ENCODE results near the gene CAND2.
A peak's percentile ranks its signal among the peaks of the same experiment; 100 is the strongest.

Gene CAND2

DNA sequence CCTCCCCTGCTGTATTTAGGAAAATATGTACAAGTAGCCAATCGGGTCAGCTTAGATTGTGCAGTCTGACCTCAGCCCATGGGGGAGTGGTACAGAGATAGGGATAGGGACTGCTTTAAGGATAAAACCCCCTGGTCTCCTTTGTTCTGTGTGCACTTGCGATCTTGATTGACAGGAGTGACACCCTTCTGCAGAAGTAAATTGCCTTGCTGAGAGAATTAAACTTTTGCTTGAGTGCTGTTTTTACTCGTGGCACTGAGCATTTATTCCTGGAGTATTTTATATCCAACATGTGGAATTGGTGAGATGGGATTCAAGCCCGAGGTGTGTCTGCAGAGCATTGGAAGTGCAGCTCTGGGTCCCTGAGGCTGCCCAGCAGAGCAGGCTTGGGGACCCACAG lies 68.8 kb downstream of the CAND2 start:
- no peaks in the 10 kb centered on the region for H3K27me3 ChIP-seq (ENCODE audit: insufficient read depth, poor library complexity, severe bottlenecking)
- ATAC-seq (ENCODE audit: low read depth), result no peak
- no peaks in the 10 kb centered on the region for H3K36me3 ChIP-seq (ENCODE audit: low read depth)
- peaks cover 3% of the 10 kb centered on the region for H3K9me3 ChIP-seq (ENCODE audit: severe bottlenecking)
- H3K4me1 ChIP-seq (ENCODE audit: insufficient read depth, poor library complexity, severe bottlenecking), result no peaks in the 10 kb centered on the region
- H3K4me3 ChIP-seq (ENCODE audit: severe bottlenecking), result no peak overlapping the region
- DNase-seq (ENCODE audit: low spot score), result no peak
- H3K27ac ChIP-seq (ENCODE audit: poor library complexity, severe bottlenecking), result no peak overlapping the region
- TF ChIP-seq, protein P1, sequence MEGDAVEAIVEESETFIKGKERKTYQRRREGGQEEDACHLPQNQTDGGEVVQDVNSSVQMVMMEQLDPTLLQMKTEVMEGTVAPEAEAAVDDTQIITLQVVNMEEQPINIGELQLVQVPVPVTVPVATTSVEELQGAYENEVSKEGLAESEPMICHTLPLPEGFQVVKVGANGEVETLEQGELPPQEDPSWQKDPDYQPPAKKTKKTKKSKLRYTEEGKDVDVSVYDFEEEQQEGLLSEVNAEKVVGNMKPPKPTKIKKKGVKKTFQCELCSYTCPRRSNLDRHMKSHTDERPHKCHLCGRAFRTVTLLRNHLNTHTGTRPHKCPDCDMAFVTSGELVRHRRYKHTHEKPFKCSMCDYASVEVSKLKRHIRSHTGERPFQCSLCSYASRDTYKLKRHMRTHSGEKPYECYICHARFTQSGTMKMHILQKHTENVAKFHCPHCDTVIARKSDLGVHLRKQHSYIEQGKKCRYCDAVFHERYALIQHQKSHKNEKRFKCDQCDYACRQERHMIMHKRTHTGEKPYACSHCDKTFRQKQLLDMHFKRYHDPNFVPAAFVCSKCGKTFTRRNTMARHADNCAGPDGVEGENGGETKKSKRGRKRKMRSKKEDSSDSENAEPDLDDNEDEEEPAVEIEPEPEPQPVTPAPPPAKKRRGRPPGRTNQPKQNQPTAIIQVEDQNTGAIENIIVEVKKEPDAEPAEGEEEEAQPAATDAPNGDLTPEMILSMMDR (IDR thresholded peaks at IDR 0.05; ENCODE audit: poor library complexity, severe bottlenecking), result no peak

DNA sequence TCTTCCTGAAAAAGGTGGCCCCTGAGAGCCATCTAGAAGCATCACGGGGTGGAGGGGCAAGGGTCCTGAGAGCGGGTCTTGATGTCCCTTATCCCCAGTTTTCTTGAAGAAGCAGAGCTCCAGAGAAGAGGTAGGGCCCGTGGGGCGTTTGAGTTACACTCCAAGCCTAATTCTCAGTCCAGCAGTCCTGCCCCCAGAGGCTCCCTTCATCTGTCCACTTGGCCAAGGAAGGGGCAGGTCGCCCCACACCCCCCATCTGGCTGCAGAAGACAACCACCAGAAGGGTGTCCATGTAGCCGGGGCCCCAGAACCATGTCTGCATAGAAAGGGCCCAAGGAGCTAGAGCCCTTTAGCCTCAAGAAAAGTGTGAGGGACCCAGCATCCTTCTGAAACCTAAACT lies 70.4 kb downstream of the CAND2 start:
- ATAC-seq (ENCODE audit: low read depth), result no peak
- H3K4me1 ChIP-seq (ENCODE audit: insufficient read depth, poor library complexity, severe bottlenecking), result no peaks in the 10 kb centered on the region
- H3K4me3 ChIP-seq (ENCODE audit: severe bottlenecking), result no peak overlapping the region
- DNase-seq (ENCODE audit: low spot score), result no peak
- no peaks in the 10 kb centered on the region for H3K27me3 ChIP-seq (ENCODE audit: insufficient read depth, poor library complexity, severe bottlenecking)
- no peak overlapping the region for H3K27ac ChIP-seq (ENCODE audit: poor library complexity, severe bottlenecking)
- H3K9me3 ChIP-seq (ENCODE audit: severe bottlenecking), result peaks cover 3% of the 10 kb centered on the region
- H3K36me3 ChIP-seq (ENCODE audit: low read depth), result no peaks in the 10 kb centered on the region
- TF ChIP-seq, protein P1 (IDR thresholded peaks at IDR 0.05; ENCODE audit: poor library complexity, severe bottlenecking), result no peak

DNA sequence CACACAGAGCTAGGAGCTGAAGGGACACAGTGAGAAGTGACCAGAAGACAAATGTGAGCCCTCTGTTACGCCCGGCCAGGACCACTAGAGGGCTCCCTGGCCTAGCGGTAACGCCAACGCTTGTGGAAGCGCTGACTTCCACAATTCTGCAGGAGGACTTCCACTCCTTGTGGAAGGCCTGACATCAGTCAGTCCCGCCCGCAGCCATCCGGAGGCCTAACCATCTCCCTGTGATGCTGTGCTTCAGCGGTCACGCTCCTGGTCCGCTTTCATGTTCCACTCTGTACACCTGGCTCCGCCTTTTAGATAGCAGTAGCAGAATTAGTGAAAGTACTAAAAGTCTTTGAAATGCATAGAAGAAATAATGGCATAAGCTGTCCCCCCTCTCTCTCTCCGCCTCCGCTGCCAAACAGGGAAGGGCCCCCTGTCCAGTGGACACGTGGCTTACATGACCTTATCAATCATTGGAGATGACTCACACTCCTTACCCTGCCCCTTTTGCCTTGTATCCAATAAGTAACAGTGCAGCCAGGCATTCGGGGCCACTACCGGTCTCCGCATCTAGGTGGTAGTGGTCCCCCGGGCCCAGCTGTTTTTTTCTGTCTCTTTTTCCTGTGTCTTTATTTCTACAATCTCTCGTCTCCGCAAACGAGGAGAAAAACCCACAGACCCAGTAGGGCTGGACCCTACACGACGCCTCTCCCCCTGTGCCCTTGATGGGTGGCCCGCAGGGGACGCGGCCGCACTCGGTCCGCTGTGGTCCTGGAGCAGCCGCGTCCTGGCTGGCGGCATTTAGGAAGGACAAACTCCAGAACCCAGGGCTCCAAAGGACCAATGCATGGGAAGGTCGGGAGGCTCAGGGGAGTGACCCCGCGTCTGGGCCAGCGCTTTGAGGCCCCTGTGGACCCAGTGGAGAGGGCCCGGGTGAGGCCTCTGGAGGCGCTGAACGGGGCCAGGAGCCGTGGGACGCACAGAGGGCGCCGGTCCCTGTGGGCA lies 71.9 kb downstream of the CAND2 start:
- Histone ChIP-seq H3K27ac (ENCODE audit: poor library complexity, severe bottlenecking) (no peak overlapping the region), H3K4me3 (ENCODE audit: severe bottlenecking) (no peak overlapping the region), H3K36me3 (ENCODE audit: low read depth) (no peaks in the 10 kb centered on the region), H3K9me3 (ENCODE audit: severe bottlenecking) (peaks cover 3% of the 10 kb centered on the region), H3K27me3 (ENCODE audit: insufficient read depth, poor library complexity, severe bottlenecking) (no peaks in the 10 kb centered on the region), H3K4me1 (ENCODE audit: insufficient read depth, poor library complexity, severe bottlenecking) (no peaks in the 10 kb centered on the region)
- peak; percentile 93 for ATAC-seq (ENCODE audit: low read depth)
- DNase-seq (ENCODE audit: low spot score), result no peak
- TF ChIP-seq, protein P1 (IDR thresholded peaks at IDR 0.05; ENCODE audit: poor library complexity, severe bottlenecking), result peak; percentile 93

DNA sequence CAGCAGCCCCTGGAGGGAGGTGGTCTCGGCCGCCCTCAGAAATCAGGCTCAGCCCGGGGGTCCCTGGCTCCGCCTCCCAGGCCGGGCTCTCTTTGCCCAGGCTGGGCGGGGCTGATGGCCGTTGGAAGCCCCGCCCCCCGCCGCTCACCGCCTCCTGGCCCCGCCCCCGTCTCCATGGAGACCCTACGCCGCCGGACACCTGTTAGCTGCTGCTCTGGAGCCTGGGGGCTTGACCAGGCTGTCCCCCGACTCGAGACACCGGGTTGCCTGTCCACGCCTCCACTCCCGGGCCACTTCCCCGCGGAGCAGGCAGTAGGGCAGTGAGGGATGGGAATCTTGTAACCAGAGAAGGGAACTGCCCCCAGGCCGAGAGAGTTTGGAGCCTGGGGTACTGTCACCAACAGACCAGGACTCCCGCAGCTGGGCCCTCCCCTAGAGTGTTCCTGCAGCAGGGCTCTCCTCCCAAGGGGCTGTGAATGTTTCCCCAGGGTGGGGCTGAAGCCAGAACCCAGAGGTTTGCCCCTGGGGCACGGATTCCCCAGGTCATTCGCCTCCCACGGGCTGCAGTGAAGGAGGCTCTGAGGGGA lies 72.6 kb downstream of the CAND2 start:
- Histone ChIP-seq H3K27me3 (ENCODE audit: insufficient read depth, poor library complexity, severe bottlenecking) (no peaks in the 10 kb centered on the region), H3K4me3 (ENCODE audit: severe bottlenecking) (no peak overlapping the region), H3K27ac (ENCODE audit: poor library complexity, severe bottlenecking) (no peak overlapping the region), H3K36me3 (ENCODE audit: low read depth) (no peaks in the 10 kb centered on the region), H3K4me1 (ENCODE audit: insufficient read depth, poor library complexity, severe bottlenecking) (no peaks in the 10 kb centered on the region), H3K9me3 (ENCODE audit: severe bottlenecking) (peaks cover 3% of the 10 kb centered on the region)
- ATAC-seq (ENCODE audit: low read depth) (peak; percentile 40; the same call in 2 of the 3 replicates), DNase-seq (ENCODE audit: low spot score) (no peak)
- TF ChIP-seq, protein P1 (IDR thresholded peaks at IDR 0.05; ENCODE audit: poor library complexity, severe bottlenecking), result no peak

Measured in RWPE2 (cell line).